Liver (tissue), 2 donors: ENCODE data around the gene LOXHD1.

Experiments used
- FOXA1 ChIP-seq: IDR thresholded peaks from 2 replicates; pipeline ENCODE4 v1.6.1; 2016; ENCODE audit warnings: antibody characterized with exemption
- TF ChIP-seq, protein P1 (sequence below): fragments of 150-350 bp; IDR thresholded peaks from 2 replicates; pipeline ENCODE4 v1.5.1; 2017; ENCODE audit warnings: improper control_type of control experiment, low read depth, low read length; ENCODE audit not compliant: missing input control
- donor health status: healthy.

DNA sequence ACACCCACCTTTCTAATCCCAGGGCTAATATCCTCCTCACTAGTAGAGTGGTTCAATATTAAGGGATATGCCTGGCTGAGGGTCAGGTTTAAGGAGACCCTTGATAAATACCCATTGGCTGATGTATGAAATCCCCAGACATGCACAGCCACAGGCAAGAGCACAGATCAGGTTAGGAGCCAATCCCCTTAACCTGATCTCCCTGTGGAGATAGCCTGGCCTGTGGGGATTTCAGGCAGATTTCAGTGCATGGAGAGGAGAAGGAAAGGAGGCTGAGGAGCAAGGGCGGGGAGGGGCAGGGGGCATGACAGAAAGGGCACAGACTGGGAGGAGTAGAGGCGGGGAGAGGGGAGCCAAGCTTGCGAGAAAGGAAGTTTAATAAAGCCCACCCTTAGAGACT is 129.0 kb downstream of the LOXHD1 start:
- TF ChIP-seq, protein P1, sequence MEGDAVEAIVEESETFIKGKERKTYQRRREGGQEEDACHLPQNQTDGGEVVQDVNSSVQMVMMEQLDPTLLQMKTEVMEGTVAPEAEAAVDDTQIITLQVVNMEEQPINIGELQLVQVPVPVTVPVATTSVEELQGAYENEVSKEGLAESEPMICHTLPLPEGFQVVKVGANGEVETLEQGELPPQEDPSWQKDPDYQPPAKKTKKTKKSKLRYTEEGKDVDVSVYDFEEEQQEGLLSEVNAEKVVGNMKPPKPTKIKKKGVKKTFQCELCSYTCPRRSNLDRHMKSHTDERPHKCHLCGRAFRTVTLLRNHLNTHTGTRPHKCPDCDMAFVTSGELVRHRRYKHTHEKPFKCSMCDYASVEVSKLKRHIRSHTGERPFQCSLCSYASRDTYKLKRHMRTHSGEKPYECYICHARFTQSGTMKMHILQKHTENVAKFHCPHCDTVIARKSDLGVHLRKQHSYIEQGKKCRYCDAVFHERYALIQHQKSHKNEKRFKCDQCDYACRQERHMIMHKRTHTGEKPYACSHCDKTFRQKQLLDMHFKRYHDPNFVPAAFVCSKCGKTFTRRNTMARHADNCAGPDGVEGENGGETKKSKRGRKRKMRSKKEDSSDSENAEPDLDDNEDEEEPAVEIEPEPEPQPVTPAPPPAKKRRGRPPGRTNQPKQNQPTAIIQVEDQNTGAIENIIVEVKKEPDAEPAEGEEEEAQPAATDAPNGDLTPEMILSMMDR = no peak
- TF ChIP-seq FOXA1 = no peak
